Esophagus muscularis mucosa (tissue), 3 donors: ENCODE measurements around the gene HOXD13.

Experiments used
- CTCF ChIP-seq, 3 experiments: fragments of 200-600 bp in 2 of 3; fragments of 450-650 bp in 1 of 3; sonication (generic) in 2 of 3; IDR thresholded peaks; one replicate each; pipeline ENCODE4 v1.5.1; 2017 to 2019; ENCODE audit warnings: antibody characterized with exemption in 3 of 3, mild to moderate bottlenecking in 2 of 3, moderate library complexity in 1 of 3
- POLR2A ChIP-seq: fragments of 450-650 bp; IDR thresholded peaks from one replicate; pipeline ENCODE4 v1.6.1; 2017; ENCODE audit warnings: antibody characterized with exemption, moderate library complexity, mild to moderate bottlenecking, low read depth

- no peak for TF ChIP-seq CTCF (IDR thresholded peaks at IDR 0.05)
- TF ChIP-seq POLR2A = no peak
These were observed 28.6 kb upstream of the HOXD13 start for GRCh38 chr2:176063958-176064357.
